HG03439 (cell line): ENCODE results near the gene ACD.
A peak's percentile ranks its signal among the peaks of the same experiment; 100 is the strongest.

ENCODE experiments used
- ATAC-seq: cut with Tn5 transposase; IDR thresholded peaks from one replicate; pipeline ENCODE4 v1.9.1; 2021; ENCODE audit warnings: mild to moderate bottlenecking, moderate library complexity; ENCODE audit not compliant: unreplicated experiment

Gene ACD

GRCh38 chr16:67676516-67676915 is 16.5 kb upstream of the ACD start:
- ATAC-seq, result no peak

DNA sequence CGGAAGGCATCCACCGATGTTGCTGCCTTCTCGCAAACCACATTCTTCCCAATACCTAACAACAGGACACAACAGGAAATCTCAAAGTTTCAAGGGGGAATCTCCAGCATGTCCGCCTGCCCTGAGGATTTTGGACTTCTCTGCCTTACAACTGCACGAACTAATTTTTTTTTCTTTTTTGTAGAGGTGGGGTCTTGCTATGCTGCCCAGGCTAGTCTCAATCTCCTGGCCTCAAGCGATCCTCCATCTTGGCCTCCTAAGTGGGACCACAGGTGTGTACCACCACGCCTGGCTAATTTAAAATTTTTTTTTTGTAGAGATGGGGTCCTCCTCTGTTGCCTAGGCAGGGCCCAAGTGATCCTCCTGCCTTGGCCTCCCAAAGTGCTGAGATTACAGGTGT is 15.9 kb upstream of the ACD start:
- ATAC-seq, result no peak

DNA sequence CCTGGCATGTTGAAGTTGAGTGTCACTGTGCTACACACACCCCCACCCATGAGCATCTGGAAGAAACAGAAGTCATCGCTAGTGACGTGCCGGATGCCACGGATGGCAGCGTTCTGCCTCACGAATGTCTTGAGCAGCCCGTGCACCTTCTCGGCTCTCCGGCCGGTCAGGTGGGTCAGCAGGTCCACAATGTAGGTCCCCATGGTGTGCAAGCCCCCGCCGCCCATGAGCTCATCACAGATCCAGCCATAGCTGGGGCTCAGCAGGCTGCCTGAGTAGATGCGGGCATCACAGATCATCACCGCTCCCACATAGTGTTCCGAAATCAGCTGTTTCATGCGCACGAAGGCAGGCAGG is 15.5 kb upstream of the ACD start:
- ATAC-seq, result no peak

DNA sequence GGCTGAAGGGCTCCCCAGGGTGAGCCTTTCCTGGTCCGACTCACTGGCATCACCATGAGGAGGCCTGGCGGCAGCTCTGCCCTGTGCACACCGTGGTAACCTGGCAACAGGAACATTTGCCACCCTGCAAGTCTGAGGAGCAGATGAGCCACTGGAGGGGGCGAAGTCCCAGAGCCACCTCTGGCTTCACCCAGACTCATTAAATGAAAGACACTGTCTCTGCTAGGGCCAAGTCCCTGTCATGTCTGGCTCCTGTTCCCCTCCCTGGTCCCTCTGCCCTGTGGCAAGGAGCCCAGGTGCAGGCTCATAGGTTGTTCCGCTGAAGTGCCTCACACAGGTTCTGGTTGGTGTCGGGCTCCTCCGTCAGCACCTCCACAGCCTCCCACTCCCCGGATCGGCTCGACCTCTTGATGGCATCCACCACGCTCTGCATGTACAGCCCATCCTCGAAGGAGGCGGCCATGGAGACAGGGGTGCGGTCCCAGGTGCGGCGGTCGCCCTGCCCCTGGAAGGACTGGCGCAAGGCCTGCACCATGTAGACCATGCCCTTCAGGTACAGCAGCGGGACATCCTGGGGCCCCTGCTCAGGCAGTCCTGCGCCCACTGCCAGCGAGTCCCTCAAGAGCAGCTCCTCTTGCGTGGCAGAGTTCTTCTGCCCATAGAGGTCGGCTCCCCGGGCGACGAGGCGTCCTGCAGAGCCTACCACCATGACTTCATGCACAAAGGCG is 15.0 kb upstream of the ACD start:
- ATAC-seq, result no peak

- ATAC-seq, result no peak
These were observed 13.9 kb upstream of the ACD start for GRCh38 chr16:67673712-67674580.

- ATAC-seq, result no peak
These were observed 12.9 kb upstream of the ACD start for GRCh38 chr16:67672739-67673662.

GRCh38 chr16:67672306-67672705 is 12.2 kb upstream of the ACD start:
- ATAC-seq, result no peak

DNA sequence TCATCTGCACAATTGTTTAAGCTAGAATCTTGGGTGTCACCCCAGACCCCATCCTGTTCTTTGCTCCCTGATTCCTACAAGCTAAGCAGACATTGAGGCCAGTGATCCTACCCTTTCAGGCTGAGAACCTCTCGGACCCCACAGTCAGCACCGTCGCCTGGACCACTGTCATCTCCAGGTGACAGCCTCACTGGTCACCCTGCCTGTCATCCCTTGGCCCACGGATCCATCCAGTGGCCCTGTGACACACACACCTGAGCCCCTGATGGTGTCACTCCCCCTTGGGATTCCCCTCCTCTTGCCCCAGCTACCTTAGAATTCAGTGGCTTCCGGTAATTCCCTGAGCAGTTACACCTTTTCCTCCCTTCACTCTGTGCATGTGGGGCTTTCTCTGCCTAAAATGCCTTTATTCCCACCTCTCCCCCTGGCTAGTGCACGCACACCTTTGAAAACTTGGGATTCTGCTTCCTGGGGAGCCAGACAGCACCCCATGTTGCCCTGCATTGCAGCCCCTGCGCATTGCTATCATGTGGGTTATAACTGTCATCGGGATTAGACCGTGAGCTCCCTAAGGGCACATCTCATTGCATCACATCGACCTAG is 9.5 kb upstream of the ACD start:
- ATAC-seq, result no peak

- no peak for ATAC-seq
These were observed 8.6 kb upstream of the ACD start for GRCh38 chr16:67668495-67669157.

- peak; percentile 58 for ATAC-seq
These were observed 7.9 kb upstream of the ACD start for GRCh38 chr16:67667817-67668494.

- ATAC-seq, result no peak
These were observed 7.4 kb upstream of the ACD start for GRCh38 chr16:67667453-67667816.

GRCh38 chr16:67666559-67667452 is 6.7 kb upstream of the ACD start, which contains the start of the genes C16orf86 and ENKD1:
Gene C16orf86 (plus strand): TSS chr16:67666814. CDS start chr16:67666971, 157 bp downstream.
Gene ENKD1 (minus strand): TSS chr16:67666750. CDS start chr16:67666442, 308 bp downstream.
- peak; percentile 57 for ATAC-seq

DNA sequence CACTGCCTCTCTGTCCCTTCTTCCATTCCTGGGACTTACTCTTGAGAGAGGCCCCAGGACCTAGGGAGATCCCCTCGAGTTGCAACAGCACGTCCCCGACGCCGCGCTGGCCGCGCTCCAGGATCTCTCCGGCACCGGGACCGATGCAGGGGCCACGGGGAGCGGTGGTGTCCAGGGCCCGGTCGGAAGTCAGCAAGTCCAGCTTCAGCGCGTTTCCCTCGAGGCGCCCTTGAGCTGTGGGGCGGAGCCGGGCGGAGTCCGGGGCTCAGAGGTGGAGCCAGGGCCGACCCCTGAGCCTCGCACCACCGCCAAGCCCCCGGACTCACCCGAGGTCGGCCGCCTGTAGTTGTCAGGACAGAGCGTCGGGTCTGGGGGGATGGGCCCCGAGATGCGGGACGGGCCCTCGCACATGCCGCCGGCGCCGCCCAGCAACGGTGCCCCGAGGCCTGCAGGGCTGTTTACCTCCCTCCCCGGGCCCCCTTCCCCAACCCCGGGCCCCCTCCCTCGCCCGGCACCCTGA is 6.0 kb upstream of the ACD start:
- ATAC-seq, result peak; percentile 13

GRCh38 chr16:67665598-67665997 is 5.5 kb upstream of the ACD start:
- ATAC-seq, result no peak

GRCh38 chr16:67664871-67665270 is 4.8 kb upstream of the ACD start:
- ATAC-seq, result no peak

DNA sequence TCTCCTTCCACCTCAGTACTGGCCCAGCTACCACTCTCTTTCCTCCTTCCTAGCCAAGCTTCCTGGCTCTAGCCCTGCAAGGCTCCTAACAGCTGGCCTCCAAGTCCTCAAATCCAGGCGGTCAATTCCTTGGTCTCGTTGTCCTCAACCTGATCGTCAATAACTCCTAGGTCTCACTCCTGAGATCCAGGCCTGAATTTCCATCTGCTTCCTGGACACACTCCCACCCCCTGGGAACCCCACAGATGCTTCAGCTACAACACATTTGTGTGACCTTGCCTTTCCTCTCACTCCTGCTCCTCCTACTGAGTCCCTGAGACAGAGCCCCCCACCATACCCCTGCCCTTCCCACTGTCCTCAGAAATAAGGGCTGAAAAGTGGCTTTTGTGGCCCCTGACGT is 4.2 kb upstream of the ACD start:
- no peak for ATAC-seq

DNA sequence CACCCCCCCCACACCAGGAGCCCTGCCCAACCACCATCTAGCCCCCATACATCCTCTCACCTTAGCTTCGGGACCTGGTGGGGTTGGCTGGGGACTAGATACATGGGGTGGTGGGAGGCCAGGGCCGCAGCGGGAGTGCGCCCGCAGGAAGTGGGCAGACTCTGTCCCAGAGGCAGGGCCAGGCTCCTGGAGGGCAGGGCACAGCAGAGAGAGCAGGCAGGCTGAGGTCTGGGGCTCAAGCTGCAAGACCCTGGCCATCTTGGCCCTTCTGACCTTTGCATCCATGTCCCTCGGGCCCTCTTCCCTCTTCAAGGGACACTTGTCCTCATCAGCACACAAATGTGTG is 3.8 kb upstream of the ACD start:
- no peak for ATAC-seq

GRCh38 chr16:67663151-67663876 is 3.3 kb upstream of the ACD start:
- no peak for ATAC-seq
